NCI-H2227 (cell line): ENCODE data around the gene RPLP1.

Experiments used
- DNase-seq: peaks from one replicate; lab custom pipeline; 2025; ENCODE audit not compliant: unreplicated experiment; lab: John Stamatoyannopoulos, UW

The RPLP1 gene

DNA sequence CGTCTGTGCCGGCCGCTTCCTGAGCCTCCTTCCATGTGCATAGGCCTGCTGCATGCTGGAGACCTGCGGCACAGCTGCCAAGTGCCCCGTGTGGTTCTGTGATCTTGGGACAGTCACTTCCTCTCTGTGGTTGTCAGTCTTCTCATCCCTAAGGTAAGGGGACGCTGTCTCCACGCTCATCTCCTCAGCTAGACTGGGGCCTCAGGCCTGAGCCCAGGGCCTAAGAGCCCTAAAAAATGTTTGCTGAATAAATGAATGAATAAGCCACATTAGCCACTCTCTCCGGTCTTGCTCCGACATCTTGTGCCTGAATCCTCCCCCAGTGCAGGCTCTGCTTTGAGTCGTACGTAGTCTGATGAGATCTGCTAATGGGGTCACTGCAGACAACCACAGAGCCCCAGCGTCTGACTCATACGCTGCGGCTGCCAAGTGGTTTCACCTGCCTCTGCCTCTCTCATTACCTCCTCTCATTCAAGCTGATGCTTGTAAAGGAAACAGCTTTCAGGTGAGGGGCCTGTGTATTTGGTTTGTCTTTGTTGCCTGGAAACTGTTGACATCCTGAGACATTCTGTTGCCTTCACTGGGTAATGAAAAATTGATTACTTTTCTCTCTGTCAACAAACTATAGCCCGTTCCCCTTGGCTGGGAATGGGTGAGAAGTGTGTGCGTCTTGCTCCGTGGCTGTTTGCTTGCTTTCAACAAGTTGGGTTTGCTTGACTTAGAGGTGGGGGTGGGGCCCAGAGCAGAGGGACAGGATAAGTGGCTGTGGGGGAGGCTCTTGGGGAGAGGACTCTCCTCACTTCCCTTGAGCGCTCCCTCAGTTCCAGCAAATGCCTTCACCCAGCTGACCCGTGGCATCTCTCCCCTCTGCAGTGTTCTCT is 15.9 kb downstream of the RPLP1 start:
- DNase-seq: peak; percentile 54

DNA sequence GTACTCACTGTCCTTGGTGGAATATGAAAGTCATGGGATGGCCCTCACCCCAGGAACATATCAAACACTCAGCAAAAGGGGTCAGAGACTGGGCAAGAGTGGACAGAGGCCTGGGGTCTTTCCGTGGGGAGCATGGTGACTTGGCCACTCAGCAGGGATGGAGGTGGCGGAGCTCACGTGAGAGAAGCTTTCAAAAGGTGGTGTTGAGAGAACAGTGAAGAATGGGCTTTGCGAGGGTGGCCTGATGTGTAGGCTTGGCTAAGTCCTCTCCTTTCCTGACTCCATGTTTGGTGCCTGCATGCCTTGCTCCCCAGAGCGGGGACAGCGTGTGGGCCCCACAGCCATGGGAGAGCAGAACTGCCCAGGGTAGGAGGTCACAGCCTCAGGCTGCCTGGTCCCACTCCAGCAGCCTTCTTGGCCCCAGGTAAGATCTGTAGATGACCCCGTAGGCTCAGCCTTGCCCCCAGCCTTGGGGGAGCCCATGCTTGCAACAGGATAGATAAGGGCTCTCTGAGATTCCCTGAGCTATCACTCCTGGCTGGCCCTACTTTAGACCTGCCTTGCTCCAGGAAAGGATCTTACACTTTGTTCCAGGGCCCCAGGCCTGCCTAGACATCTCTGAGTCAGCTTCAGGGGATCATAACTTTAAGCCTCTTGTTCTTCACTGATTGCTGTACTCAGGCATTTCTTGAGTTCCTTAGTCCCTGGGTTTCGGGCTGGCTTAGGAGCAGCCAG is 17.0 kb downstream of the RPLP1 start:
- DNase-seq: no peak

DNA sequence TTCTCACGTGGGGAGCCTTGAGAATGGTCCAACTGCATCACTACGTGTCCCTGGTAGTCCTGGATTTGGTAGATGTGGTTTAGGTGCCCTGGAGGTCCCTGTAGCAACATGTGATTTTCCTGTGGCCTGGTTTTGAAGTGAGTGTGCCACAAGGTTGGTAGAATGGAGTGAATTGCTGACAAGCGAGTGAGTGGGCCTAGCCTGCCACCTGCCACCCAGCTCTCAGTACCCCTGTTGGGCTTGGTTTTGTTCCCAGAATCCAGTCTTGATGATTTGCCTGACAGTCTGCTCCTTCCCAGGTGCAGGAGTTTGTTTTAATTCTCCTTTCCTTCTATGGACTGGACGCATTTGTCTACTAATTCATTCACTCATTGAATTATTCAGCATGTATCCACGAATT is 19.4 kb downstream of the RPLP1 start:
- no peak for DNase-seq

DNA sequence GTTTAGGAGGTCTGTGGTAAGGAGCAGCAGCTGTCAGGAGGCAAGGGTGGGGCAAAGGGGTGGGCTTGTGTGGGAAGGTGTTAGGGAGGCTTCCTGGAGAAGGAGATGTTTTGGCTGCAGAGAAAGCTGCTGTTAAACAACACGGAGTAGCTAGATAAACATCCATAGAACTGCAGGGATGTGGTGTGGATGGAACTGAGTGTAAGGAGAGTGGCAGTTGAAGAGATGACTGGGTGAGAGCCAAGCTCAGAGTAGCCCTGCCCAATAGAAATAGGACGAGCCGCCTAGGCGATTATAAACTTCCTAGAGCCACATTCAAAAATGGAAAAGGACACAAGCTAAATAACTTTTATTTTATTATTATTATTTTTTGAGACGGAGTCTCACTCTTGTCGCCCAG is 19.9 kb downstream of the RPLP1 start:
- DNase-seq: no peak

DNA sequence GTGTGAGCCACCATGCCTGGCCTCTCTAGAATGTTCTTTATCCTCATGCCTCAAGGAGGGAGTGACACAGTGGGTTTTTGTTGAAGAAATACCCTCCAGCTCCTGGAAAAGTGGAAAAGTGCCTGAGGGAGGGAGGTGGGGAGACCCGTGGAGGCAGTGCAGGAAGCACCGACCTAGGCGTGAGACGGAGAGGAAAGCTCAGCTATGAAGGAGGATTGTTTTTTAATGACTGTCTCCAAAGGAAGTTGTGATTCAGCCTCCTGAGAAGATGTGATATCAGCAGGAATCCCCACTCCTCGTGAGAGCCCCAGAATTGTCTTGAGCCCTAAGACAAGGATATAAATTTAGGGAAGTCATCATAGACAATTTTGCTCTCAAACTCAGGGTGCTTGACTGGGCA is 21.7 kb downstream of the RPLP1 start:
- no peak for DNase-seq

DNA sequence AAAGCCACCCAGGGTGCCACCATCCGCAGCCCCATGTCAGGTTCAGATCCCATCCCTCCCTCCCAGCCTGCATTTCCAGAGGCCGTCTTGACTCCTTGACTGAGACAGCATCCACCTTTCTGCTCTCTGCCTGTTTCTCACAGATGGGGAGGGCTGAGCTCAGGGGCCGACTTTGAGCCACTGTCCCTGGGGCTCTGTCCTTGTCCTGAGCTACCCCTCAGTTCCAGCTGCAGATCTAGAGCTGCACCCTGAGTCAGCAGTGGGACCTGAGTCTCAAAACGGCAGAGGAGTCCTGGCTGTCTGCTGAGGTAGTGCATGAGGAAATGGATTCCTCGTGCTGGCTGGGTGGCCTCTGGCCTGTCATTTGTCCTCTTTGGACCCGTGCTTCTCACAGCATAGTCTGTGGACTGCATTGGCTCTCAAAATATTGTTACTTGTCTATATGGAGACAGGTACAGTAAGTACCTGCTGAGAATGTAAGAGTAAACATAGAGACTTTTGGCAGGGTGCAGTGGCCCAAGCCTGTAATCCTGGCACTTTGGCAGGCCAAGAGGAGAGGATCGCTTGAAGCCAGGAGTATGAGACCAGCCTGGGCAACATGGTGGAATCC is 22.3 kb downstream of the RPLP1 start:
- no peak for DNase-seq

DNA sequence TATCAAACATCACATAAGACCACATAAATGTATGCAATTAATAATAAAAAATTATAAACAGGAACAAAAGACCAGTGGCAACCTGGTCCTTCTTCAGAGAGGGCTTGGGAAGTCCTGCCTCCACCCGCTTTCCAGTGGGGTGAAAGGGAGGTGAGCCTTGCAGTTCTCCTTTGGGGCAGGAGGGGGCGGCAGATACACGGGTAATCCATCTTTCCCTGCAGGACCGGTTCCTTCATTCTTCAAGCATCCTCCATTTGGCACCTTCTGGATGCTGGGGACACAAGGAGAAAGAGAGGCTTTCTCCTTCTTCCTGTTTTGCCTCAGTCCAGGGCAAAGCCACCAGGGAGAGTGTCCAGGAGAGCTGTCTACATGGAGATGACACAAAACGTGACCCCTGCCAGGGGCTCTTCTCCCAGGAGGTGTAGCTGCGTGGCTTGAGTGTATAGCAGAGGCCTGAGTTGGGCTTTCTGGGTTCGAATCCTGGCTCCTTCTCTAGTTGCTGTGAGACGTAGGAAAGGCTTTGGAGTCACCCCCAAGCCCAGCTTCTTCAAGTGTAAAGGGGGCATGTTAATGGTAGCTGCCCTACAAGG is 23.2 kb downstream of the RPLP1 start:
- DNase-seq: peak; percentile 74

DNA sequence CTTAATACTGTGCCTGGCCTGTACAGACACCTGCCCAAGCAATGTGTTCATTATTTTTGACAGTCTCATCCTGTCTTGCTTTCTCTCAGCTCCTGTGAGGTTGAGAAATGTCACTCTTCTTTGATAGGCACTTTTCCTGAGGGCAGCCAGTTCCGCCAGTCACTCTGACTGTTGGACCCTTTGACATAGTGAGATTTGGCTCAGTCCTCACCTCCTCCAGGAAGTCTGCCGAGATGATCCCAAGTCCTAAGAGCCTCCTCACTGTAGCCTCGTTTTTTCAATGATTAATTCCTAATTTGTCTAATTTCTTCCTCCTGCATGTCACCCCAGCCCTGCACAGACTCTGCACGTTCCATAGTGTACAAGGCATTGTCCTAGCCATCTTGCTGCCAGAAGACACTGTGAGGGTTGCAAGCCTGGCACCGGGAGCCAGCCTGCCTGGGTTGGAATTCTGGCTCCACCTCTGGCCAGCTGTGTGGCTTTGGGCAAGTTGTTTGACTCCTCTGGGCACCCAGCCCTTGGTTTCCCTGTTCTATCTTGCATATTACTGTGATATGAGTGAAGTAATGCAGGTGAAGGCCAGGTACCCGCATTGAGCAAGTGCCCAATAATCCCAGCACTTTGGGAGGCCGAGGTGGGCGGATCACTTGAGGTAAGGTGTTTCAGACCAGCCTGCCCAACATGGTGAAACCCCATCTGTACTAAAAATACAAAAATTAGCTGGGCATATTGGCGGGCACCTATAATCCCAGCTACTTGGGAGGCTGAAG is 24.3 kb downstream of the RPLP1 start:
- no peak for DNase-seq

DNA sequence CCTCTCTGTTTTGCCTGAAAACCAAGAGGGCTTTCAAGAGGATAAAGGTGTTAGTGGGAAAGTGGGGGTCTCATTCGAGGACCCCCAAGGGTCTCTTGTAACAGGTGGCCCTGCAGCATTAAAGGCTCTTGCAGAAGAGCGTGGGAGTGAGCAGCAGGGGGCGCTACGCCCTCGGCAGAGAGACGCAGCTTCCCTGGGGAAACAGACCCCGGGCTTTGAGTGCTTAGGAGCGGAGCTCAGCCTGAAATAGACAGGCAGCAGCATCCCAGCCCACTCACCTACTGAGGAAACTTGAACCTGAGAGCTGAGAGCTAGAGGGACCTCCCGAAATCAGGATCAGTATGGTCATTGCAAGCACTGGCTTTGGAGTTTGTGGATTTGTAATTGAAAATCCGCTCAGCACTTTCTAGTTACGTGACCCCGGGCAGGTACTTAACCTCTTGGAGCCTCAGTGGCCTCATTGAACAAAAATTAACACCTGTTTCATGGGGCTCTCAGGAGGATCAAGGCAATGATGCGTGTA is 25.7 kb downstream of the RPLP1 start:
- peak; percentile 59 for DNase-seq

DNA sequence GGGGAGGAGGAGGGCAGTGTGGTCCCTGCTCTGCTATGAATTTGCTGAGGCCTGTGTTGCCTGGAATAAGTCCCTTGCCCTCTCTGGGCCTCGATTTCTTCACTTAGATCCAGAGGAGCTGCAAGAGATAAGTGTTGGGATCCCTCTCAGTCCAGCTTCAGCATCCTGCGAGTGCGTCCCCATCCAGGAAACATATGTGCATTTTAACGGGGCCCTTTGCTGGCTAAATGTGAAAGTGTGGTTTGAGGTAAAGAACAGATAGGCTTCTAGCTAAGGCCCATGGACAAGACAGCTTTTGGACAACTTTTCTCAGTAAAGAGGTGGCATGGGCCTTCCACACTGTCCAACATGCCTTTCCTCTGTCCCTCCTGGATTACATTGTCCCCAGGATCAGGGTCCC is 26.5 kb downstream of the RPLP1 start:
- no peak for DNase-seq

DNA sequence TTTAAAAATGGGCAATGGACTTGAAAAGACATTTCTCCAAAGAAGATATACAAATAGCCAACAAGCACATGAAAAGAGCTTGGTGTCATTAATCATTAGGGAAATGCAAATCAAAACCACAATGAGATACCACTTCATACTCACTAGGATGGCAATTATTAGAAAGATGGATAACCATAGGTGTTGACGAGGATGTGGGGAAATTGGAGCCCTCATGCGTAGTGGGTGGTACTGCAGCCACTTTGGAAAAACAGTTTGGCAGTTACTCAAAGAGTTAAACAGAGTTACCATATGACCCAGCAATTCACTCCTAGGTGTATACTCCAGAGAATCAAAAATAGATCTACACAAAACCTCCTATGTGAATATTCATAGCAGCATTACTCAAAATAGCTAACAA is 27.4 kb downstream of the RPLP1 start:
- no peak for DNase-seq

DNA sequence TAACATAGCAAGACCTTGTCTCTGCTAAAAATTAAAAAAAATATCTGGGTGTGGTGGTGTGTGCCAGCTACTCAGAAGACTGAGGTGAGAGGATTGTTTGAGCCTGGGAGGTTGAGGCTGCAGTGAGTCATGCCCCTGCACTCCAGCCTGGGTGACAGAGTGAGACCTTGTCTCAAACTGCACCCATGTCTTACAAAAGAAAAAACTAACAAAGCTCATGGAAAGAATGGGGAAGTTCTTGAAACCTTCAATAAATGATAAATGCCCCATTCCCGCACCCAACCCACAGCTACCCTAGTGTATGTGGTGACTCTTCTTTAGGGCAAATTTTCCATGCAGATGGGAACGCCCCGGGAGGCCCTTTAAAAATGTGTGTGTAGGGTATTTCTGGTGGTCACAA is 28.3 kb downstream of the RPLP1 start:
- DNase-seq: no peak

DNA sequence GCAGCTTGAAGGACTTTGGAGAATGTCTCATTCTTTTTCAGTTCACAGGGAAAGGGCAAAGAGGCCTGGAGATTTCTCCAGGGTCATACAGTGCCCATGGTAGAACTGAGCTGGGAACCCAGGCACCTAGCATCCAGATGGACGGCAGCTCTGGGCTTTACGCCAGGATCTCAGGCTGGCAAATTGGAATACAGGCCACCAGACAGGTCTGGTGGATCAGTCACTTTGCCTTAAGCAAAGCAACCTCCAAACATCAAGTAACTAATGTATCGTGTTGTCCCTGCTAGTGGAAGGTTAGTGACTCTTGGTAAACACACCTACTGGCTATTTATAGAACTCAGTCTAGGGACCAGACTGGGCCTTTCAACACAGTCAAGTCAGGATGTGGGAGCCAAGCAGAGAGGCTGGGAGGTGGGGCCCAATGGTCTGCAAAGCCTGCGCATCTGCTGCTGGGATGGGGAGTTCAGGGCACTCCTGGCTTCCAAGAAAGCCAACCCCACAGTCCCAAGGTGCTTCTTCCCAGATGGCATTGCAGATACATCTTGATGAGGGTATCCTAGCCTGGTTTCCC is 30.2 kb downstream of the RPLP1 start:
- no peak for DNase-seq

DNA sequence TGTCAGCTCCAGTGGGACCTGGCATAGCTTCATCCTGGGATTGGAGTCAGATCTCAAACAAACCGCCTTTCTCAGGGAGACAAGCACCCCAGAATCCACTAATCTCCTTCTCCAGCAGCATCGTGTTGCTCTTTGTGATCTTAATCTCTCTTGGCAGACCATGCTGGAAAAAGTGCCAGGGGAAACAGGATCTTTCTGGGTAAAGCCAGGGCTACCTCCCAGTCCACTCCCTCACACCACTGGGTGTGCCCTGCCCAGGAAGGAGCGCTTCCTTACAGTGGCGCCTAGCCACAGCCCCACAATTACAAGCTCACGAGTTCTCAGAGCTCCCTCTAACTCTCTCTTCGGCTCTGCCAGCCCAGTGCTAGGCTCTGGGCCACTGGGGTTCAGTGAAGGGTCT is 32.2 kb downstream of the RPLP1 start:
- DNase-seq: no peak

DNA sequence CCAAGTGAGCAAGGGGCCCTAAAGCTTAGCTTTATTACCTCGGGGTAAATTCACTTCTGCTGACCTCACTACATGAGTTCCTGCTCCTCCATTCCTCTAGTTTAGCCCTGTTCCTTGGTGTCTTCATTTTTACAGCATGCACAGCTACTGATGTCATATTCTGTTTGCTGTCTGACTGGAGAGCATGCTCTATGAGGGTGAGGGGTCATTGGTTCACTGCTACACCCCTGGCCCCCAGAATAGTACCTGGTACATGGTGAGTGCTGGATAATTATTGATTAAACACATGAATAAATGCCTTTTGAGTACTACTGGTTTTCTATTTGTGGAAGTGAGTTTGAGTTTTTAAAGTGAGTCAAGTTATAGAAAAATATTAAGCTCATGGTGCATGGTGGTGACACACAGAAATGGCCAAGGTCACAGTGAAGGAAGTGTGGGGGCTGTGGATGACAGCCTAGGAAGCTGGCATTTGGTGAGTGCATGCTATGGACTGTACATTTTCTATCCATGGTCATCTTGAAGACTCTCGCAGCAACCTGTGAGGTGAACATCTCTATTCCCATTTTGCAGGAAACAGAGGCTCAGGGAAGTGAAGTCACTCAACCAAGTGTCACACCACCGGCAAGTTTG is 34.0 kb downstream of the RPLP1 start:
- no peak for DNase-seq

DNA sequence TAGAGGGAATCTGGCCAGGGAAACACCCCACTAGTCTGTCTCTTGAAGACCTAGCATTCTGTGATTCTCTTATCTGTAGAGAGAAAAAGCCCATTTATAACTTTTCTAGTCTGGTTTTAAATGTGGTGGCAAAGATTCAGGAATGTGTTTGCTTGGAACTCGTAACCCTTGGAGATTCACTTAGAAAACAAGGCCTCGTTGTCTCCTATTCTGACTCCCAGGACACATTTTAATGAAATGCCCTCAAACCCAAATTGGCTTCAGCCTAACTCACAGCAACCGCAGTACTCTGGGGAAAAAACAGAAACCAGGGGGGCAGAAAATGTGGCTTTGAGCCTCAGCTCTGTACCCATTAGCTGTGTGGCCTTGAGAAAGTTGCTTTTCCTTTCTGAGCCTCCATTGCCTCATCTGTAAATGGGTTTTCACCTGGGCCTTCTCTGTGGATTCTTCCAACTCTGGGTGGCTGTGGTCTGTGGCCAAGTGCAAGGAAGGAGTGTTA is 36.5 kb downstream of the RPLP1 start:
- no peak for DNase-seq

DNA sequence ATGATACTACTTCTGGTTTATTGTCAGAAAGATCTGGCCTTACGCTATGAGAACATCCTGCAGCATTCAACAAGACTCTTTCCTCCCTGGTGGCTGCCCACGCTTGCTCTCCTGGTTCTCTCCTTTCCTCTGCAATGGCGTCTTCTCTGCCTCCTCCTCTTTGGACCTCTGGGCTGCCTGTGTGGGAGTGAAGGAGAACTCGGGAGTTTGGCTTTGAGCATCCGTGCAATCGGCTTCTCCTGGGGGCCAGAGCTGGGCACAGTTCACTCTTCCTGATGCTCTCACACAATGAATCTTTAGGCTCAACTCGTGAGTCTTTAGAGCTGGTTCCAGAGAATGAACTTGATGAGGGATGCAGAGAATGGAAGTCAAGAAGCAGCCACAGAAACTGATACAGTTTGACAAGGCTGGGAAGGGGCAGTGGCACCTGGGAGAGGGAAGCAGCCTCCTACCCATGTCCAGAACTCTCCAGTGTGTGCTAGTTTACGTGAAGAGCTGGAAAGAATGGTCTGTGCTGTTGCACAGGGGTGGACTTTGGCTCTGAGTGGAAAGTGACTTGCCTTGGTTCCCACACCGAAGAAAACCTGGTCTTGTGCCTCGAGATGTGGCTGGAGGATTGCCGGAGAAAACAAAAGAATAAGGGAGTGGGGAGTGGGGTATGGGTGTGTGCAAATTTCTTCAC is 37.9 kb downstream of the RPLP1 start:
- no peak for DNase-seq

DNA sequence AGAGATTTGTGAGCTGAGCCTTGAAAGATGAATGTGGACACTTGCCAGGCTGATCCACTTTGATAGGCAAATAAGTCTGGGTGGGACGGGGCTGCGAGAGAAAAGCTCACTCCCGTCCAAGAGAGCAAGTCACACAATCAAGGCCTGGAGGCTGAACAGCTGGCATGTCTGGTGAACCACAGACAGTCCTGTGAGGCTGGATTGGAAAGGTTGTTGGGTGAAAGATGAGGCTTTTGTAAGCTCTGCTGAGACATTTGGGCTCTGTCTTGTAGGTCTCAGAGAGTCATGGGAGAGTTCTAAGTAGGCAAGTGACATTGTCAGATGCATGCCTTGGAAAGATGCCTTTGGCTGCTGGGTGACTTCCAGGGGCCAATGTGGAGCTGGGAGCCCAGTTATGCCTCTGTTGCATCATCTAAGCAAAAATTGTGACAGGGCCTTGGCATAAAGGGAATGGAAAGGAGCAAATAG is 38.5 kb downstream of the RPLP1 start:
- DNase-seq: no peak

DNA sequence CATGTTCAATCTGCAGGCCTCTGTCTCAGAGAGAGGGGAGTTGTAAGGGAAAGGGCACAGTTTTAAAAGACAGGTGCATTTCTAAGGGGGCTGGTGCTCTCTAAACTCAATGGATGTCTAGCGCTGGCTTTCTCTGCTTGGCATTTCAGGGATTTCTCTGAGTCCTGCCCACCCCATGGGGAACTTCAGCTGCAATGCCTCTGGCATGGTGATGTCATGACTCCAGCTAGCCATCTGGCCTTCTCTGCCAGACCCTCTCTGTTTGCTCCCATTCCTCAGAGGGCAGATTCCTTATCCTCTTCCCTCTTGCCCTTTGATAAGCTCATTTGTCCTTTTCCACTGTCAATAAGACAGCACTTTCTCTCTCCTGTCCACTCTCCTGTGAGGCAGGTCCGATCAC is 40.8 kb downstream of the RPLP1 start:
- DNase-seq: no peak
